A549 (cell line): ENCODE measurements around the gene DNASE1L1. TPM values are rescaled to one million over a fixed set of nuclear protein-coding genes. Genes with fewer than 3 reads are reported as not detected.

Experiments used
- ATAC-seq, 2 experiments: fragments of 200-7000 bp in 1 of 2; fragments of >200 bp in 1 of 2; cut with Nextera tagmentation in 1 of 2; cut with Tn5 transposase in 1 of 2; 3 replicates each; pipeline versions ENCODE4 v1.8.0 to v1.9.1; 2018 to 2020; ENCODE audit warnings: mild to moderate bottlenecking in 1 of 2, moderate library complexity in 1 of 2
- CTCF ChIA-PET: fragments of 300-600 bp; sonication (Branson Sonifier 250); formaldehyde crosslinking; extraction: SDS; loops from one replicate; lab custom pipeline; 2021; ENCODE audit warnings: antibody characterized with exemption, inconsistent platforms; lab: Yijun Ruan, JAX
- POLR2A ChIA-PET: fragments of 350-600 bp; formaldehyde crosslinking; extraction: SDS; loops from one replicate; lab custom pipeline; 2021; ENCODE audit warnings: antibody characterized with exemption, inconsistent platforms; lab: Yijun Ruan, JAX
- DNase-seq, 2 experiments: peaks; one replicate each; pipeline versions ENCODE4 v3.0.0 to v3.0.0-alpha.2; 2011 to 2016; ENCODE audit warnings: low read depth in 1 of 2, low spot score in 1 of 2
- FAIRE-seq: peaks from 2 replicates; lab custom pipeline; 2011; peaks lifted over from hg19 to GRCh38; lab: Jason Lieb, UNC
- H3K27ac ChIP-seq, 2 experiments: fragments of >200 bp; sonication (Bioruptor Twin); formaldehyde crosslinking; 3 replicates each; pipeline ENCODE4 v1.5.1; 2016 to 2017
- H3K4me1 ChIP-seq: fragments of >200 bp; sonication (Bioruptor Twin); formaldehyde crosslinking; 3 replicates; pipeline ENCODE4 v1.6.1; 2016
- H3K4me2 ChIP-seq: fragments of >200 bp; sonication (Bioruptor Twin); formaldehyde crosslinking; 3 replicates; pipeline ENCODE4 v1.6.1; 2016
- H3K4me3 ChIP-seq: fragments of >200 bp; sonication (Bioruptor Twin); formaldehyde crosslinking; 3 replicates; pipeline ENCODE4 v1.5.1; 2016
- H3K9me3 ChIP-seq: fragments of >200 bp; sonication (Bioruptor Twin); formaldehyde crosslinking; 3 replicates; pipeline ENCODE4 v1.6.1; 2016
- BHLHE40 ChIP-seq: IDR thresholded peaks from 2 replicates; pipeline ENCODE4 v1.6.1; 2012; ENCODE audit warnings: low read depth, low read length, inconsistent platforms
- CBX2 ChIP-seq: fragments of 200-600 bp; sonication (generic); IDR thresholded peaks from 2 replicates; pipeline ENCODE4 v1.6.1; 2016; ENCODE audit warnings: low read depth, mild to moderate bottlenecking, borderline replicate concordance
- CEBPB ChIP-seq, 2 experiments: fragments of >200 bp in 1 of 2; sonication (Bioruptor Twin) in 1 of 2; formaldehyde crosslinking in 1 of 2; IDR thresholded peaks; 2 replicates each; pipeline ENCODE4 v1.6.1; 2012 to 2016
- CHD4 ChIP-seq: fragments of 200-600 bp; sonication (generic); IDR thresholded peaks from 2 replicates; pipeline ENCODE4 v1.6.1; 2016; ENCODE audit warnings: antibody characterized with exemption, mild to moderate bottlenecking, borderline replicate concordance
- EHF ChIP-seq: fragments of 250-450 bp; sonication (Bioruptor Pico); IDR thresholded peaks from 2 replicates; pipeline ENCODE4 v1.5.0; 2020; ENCODE audit warnings: mild to moderate bottlenecking
- FOXS1 ChIP-seq: fragments of 250-450 bp; sonication (Bioruptor Pico); IDR thresholded peaks from 2 replicates; pipeline ENCODE4 v1.5.0; 2020; ENCODE audit warnings: mild to moderate bottlenecking, moderate library complexity
- GATA3 ChIP-seq: IDR thresholded peaks from 2 replicates; pipeline ENCODE4 v1.6.1; 2012; ENCODE audit warnings: borderline replicate concordance
- HEYL ChIP-seq: fragments of 250-450 bp; sonication (Bioruptor Pico); IDR thresholded peaks from 2 replicates; pipeline ENCODE4 v1.8.0; 2021; ENCODE audit warnings: mild to moderate bottlenecking, moderate library complexity
- HOXA7 ChIP-seq: fragments of 250-450 bp; sonication (Bioruptor Pico); IDR thresholded peaks from 2 replicates; pipeline ENCODE4 v1.5.0; 2020; ENCODE audit warnings: mild to moderate bottlenecking, moderate library complexity
- JUN ChIP-seq, 2 experiments: fragments of >200 bp; sonication (Bioruptor Twin); formaldehyde crosslinking; IDR thresholded peaks; 2 replicates in 1 of 2; 3 replicates in 1 of 2; pipeline ENCODE4 v1.6.1; 2016 to 2017
- MAFK ChIP-seq: fragments of 450-650 bp; IDR thresholded peaks from 2 replicates; pipeline ENCODE4 v1.6.1; 2014; ENCODE audit not compliant: partially characterized antibody
- MYC ChIP-seq: IDR thresholded peaks from 2 replicates; pipeline ENCODE4 v1.6.1; 2012; ENCODE audit warnings: mild to moderate bottlenecking, inconsistent platforms, low read length, improper control_type of control experiment, borderline replicate concordance
- POLR2AphosphoS2 ChIP-seq: conservative IDR thresholded peaks from 2 replicates; pipeline ENCODE4 v1.6.1; 2012; ENCODE audit warnings: low read length, improper control_type of control experiment, inconsistent platforms
- RAD21 ChIP-seq, 2 experiments: fragments of >200 bp in 1 of 2; sonication (Bioruptor Twin) in 1 of 2; formaldehyde crosslinking in 1 of 2; IDR thresholded peaks in 1 of 2; conservative IDR thresholded peaks in 1 of 2; 2 replicates in 1 of 2; 3 replicates in 1 of 2; pipeline ENCODE4 v1.6.1; 2012 to 2018; ENCODE audit warnings: inconsistent platforms in 1 of 2
- SREBF2 ChIP-seq: fragments of 450-650 bp; IDR thresholded peaks from 2 replicates; pipeline ENCODE4 v1.6.1; 2014; ENCODE audit warnings: mild to moderate bottlenecking, moderate library complexity
- TFCP2L1 ChIP-seq: fragments of 250-450 bp; sonication (Bioruptor Pico); IDR thresholded peaks from 2 replicates; pipeline ENCODE4 v1.5.0; 2021; ENCODE audit warnings: mild to moderate bottlenecking
- TP53 ChIP-seq: fragments of 250-450 bp; sonication (Bioruptor Pico); IDR thresholded peaks from 2 replicates; pipeline ENCODE4 v1.5.0; 2021; ENCODE audit warnings: mild to moderate bottlenecking, moderate library complexity
- ZC3H11A ChIP-seq: fragments of 450-650 bp; IDR thresholded peaks from 2 replicates; pipeline ENCODE4 v1.6.1; 2014; ENCODE audit warnings: antibody characterized with exemption, mild to moderate bottlenecking
- ZNF302 ChIP-seq: fragments of 250-450 bp; sonication (Bioruptor Pico); IDR thresholded peaks from 2 replicates; pipeline ENCODE4 v1.9.0; 2021; ENCODE audit warnings: inconsistent platforms, mild to moderate bottlenecking, moderate library complexity
- WGBS: methylation state at CpG from one replicate; pipeline ENCODE4 v1.1.6; 2017; ENCODE audit errors: missing lambda C conversion rate; 5-methylcytosine and 5-hydroxymethylcytosine counted together
- polyA plus RNA-seq, 4 experiments: library from polyadenylated mRNA; depleted of rRNA in 3 of 4; stranded (reverse); fragments of >200 nt; fragmentation: RNase III in 1 of 4; extraction: RNeasy Plus Mini Kit Qiagen cat#74134 plus additional on column Dnase treatment in 1 of 4; gene quantifications; 2 replicates in 3 of 4; 3 replicates in 1 of 4; pipeline ENCODE4 v1.2.3, GENCODE V29; 2011 to 2017
- TF ChIP-seq, protein P1 (sequence below): fragments of >200 bp; sonication (Bioruptor Twin); formaldehyde crosslinking; IDR thresholded peaks from 3 replicates; pipeline ENCODE4 v1.5.1; 2016
- TF ChIP-seq, protein P2 (sequence below): fragments of 200-600 bp; sonication (generic); IDR thresholded peaks from 2 replicates; pipeline ENCODE4 v1.6.1; 2016; ENCODE audit warnings: antibody characterized with exemption, mild to moderate bottlenecking, moderate library complexity
- TF ChIP-seq, protein P3 (sequence below): IDR thresholded peaks from 2 replicates; pipeline ENCODE4 v1.6.1; 2012; ENCODE audit warnings: low read depth, borderline replicate concordance
- TF ChIP-seq, protein P4 (sequence below): fragments of 250-450 bp; sonication (Bioruptor Pico); IDR thresholded peaks from 2 replicates; pipeline ENCODE4 v1.5.0; 2021; ENCODE audit warnings: mild to moderate bottlenecking, moderate library complexity, borderline replicate concordance
- TF ChIP-seq, protein P5 (sequence below): fragments of 150-350 bp; IDR thresholded peaks from 2 replicates; pipeline ENCODE4 v1.6.1; 2014; ENCODE audit warnings: low read depth, mild to moderate bottlenecking, low read length
- TF ChIP-seq, protein P6 (sequence below): fragments of >200 bp; sonication (Bioruptor Twin); formaldehyde crosslinking; IDR thresholded peaks from 2 replicates; pipeline ENCODE4 v1.6.1; 2016

Gene DNASE1L1
- polyA plus RNA-seq, 2 of the 4 experiments (the other 2 are of a cell fraction): 14.3 to 24.5 TPM

DNA sequence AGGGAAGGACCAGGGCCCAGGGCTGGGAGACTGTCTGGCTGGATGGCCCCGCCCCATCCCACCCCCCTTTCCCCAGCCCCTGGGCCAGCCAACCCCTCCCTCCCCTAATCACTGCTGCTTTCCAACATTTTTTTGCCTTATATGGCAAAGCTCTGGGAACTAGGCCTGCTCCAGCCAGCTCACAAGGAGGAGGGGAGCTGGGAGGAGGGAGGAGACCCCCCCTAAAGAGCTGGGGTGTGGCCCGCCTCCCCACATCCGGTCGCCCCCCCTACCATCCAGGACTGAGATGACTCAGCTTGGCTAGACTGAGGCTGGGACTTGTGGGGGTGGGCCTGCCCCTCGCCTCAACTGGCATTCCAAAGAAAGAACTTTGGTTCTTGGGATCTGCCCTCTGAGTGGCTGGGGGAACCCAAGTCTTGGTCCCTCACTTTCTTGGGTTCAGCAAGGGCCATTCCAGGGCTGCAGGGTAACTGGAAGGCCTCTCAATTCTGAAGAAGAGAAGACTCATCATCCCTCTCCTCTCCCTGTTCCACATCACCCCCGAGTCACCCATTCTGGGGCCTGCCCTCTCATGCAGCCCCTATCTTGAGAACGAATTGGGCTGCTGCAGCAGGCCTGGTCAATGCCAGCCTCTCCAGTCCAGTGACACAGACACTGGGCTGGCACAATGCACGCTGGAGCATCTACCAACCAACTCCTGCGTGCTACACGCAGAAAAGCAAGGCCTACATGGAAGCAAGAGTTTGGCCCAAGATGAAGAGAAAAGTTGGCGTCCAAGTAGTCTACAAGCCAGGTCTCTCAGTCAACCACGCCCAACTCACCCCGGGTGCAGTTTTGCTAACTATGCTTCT, 39.4 kb downstream of the DNASE1L1 start (continued):
- no peak for TF ChIP-seq HOXA7 (CRISPR knock-in tag)
- TF ChIP-seq, protein P1, sequence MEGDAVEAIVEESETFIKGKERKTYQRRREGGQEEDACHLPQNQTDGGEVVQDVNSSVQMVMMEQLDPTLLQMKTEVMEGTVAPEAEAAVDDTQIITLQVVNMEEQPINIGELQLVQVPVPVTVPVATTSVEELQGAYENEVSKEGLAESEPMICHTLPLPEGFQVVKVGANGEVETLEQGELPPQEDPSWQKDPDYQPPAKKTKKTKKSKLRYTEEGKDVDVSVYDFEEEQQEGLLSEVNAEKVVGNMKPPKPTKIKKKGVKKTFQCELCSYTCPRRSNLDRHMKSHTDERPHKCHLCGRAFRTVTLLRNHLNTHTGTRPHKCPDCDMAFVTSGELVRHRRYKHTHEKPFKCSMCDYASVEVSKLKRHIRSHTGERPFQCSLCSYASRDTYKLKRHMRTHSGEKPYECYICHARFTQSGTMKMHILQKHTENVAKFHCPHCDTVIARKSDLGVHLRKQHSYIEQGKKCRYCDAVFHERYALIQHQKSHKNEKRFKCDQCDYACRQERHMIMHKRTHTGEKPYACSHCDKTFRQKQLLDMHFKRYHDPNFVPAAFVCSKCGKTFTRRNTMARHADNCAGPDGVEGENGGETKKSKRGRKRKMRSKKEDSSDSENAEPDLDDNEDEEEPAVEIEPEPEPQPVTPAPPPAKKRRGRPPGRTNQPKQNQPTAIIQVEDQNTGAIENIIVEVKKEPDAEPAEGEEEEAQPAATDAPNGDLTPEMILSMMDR: no peak
- TF ChIP-seq MYC: no peak
- TF ChIP-seq HEYL: no peak
- TF ChIP-seq FOXS1 (CRISPR knock-in tag): no peak
- TF ChIP-seq, protein P2, sequence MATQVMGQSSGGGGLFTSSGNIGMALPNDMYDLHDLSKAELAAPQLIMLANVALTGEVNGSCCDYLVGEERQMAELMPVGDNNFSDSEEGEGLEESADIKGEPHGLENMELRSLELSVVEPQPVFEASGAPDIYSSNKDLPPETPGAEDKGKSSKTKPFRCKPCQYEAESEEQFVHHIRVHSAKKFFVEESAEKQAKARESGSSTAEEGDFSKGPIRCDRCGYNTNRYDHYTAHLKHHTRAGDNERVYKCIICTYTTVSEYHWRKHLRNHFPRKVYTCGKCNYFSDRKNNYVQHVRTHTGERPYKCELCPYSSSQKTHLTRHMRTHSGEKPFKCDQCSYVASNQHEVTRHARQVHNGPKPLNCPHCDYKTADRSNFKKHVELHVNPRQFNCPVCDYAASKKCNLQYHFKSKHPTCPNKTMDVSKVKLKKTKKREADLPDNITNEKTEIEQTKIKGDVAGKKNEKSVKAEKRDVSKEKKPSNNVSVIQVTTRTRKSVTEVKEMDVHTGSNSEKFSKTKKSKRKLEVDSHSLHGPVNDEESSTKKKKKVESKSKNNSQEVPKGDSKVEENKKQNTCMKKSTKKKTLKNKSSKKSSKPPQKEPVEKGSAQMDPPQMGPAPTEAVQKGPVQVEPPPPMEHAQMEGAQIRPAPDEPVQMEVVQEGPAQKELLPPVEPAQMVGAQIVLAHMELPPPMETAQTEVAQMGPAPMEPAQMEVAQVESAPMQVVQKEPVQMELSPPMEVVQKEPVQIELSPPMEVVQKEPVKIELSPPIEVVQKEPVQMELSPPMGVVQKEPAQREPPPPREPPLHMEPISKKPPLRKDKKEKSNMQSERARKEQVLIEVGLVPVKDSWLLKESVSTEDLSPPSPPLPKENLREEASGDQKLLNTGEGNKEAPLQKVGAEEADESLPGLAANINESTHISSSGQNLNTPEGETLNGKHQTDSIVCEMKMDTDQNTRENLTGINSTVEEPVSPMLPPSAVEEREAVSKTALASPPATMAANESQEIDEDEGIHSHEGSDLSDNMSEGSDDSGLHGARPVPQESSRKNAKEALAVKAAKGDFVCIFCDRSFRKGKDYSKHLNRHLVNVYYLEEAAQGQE: no peak
- TF ChIP-seq GATA3: 0 out of 2 replicates have a peak, but pooled peaks have one; percentile 21
- no peak for TF ChIP-seq CHD4
- TF ChIP-seq EHF (CRISPR knock-in tag): no peak
- no peak for TF ChIP-seq MAFK
- TF ChIP-seq RAD21 (conservative IDR thresholded peaks at IDR 0.05 in 1 of 2, IDR thresholded peaks at IDR 0.05 in 1 of 2): no peak
- no peak for TF ChIP-seq ZC3H11A
- no peak for TF ChIP-seq POLR2AphosphoS2
- TF ChIP-seq, protein P3, sequence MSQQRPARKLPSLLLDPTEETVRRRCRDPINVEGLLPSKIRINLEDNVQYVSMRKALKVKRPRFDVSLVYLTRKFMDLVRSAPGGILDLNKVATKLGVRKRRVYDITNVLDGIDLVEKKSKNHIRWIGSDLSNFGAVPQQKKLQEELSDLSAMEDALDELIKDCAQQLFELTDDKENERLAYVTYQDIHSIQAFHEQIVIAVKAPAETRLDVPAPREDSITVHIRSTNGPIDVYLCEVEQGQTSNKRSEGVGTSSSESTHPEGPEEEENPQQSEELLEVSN: no peak
- no peak for TF ChIP-seq CBX2
- 0 out of 2 replicates have a peak, but pooled peaks have one; percentile 64 for TF ChIP-seq TP53 (CRISPR knock-in tag)

DNA sequence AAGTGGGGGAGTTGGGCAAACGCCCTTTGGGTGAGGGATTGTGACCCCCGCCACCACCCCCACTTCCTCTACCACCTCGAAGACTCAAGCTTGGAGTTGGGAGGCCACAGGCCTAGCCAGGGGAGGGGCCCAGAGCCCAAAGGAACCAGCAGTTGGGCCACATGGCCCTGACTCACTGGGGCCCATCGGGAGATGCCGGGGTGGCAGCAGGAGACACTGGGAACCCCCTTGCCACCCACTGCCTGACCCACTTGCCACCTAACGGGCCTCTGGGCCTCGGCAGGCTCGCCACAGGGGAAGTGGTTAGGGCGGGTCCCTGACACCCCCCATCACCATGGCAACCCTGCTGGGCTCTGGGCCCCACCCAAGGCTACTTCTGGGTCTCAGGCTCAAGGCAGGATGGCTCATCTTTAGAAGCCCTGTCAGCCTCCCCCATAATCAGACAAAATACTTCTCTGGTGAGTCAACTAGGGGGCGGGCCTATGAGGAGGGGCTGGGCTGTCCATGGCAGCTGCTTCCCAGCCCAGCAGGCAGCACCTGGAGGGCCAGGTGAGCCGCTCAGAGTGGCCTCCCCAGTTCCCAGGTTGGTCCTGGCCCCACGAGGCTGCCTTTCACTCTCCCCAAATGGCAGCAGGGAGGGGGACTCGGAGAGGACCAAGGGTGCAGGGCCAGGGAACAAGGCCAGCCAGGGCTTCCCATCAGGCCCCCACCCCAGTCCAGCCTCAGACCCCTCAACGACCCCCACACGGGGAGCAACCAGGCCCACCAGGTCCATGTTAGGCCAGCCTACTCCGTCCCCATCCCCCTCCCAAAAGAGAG, 40.2 kb downstream of the DNASE1L1 start:
- CTCF ChIA-PET: interaction anchor here (1.3 to 1.8 kb wide), 2 partner anchors 15 to 18 kb away, joined by 3 to 5 read pairs; no protein-coding TSS in a partner anchor
- FAIRE-seq (no peak), ATAC-seq (peak; percentile 32 to 52), DNase-seq (peak; percentile 68 to 87)
- H3K4me3 ChIP-seq: peak overlapping the region; percentile 98
- H3K27ac ChIP-seq: peak overlapping the region; percentile 98 to 100
- H3K9me3 ChIP-seq: no peaks in the 10 kb centered on the region
- POLR2A ChIA-PET: interaction anchor here (0.6 to 1.5 kb wide), 4 partner anchors 15 to 83 kb away, joined by 3 to 8 read pairs (median 5); partner anchors contain the start of gene RPL10
- WGBS: 1% methylated on average over 6 of the region's 16 CpGs
- peaks cover 63% of the 10 kb centered on the region for H3K4me1 ChIP-seq
- peak overlapping the region; percentile 93 for H3K4me2 ChIP-seq
- TF ChIP-seq, protein P4, sequence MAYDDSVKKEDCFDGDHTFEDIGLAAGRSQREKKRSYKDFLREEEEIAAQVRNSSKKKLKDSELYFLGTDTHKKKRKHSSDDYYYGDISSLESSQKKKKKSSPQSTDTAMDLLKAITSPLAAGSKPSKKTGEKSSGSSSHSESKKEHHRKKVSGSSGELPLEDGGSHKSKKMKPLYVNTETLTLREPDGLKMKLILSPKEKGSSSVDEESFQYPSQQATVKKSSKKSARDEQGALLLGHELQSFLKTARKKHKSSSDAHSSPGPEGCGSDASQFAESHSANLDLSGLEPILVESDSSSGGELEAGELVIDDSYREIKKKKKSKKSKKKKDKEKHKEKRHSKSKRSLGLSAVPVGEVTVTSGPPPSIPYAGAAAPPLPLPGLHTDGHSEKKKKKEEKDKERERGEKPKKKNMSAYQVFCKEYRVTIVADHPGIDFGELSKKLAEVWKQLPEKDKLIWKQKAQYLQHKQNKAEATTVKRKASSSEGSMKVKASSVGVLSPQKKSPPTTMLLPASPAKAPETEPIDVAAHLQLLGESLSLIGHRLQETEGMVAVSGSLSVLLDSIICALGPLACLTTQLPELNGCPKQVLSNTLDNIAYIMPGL (CRISPR knock-in tag): no peak
- peak; percentile 44; the same call in 1 of the 2 replicates for TF ChIP-seq MYC
- TF ChIP-seq CEBPB (IDR thresholded peaks at IDR 0.05): no peak
- TF ChIP-seq GATA3: peak; percentile 35; the same call in 1 of the 2 replicates
- TF ChIP-seq RAD21 (conservative IDR thresholded peaks at IDR 0.05 in 1 of 2, IDR thresholded peaks at IDR 0.05 in 1 of 2): no peak
- TF ChIP-seq HEYL: no peak
- TF ChIP-seq HOXA7 (CRISPR knock-in tag): peak; percentile 49; the same call in 1 of the 2 replicates
- TF ChIP-seq ZNF302 (CRISPR knock-in tag): no peak
- TF ChIP-seq, protein P5, sequence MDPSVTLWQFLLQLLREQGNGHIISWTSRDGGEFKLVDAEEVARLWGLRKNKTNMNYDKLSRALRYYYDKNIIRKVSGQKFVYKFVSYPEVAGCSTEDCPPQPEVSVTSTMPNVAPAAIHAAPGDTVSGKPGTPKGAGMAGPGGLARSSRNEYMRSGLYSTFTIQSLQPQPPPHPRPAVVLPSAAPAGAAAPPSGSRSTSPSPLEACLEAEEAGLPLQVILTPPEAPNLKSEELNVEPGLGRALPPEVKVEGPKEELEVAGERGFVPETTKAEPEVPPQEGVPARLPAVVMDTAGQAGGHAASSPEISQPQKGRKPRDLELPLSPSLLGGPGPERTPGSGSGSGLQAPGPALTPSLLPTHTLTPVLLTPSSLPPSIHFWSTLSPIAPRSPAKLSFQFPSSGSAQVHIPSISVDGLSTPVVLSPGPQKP: no peak
- TF ChIP-seq EHF (CRISPR knock-in tag): no peak
- TF ChIP-seq, protein P6, sequence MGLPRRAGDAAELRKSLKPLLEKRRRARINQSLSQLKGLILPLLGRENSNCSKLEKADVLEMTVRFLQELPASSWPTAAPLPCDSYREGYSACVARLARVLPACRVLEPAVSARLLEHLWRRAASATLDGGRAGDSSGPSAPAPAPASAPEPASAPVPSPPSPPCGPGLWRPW: no peak
- TF ChIP-seq TFCP2L1 (CRISPR knock-in tag): no peak
- peak in 1 of 2 experiments; percentile 67; a peak in 3 of 5 replicates for TF ChIP-seq JUN (IDR thresholded peaks at IDR 0.05)
- TF ChIP-seq BHLHE40: no peak
- no peak for TF ChIP-seq SREBF2
